GM21367 (cell line): ENCODE results near the gene SYMPK.
"Not testable (repeated sequence)": the region's sequence is repeated elsewhere in the genome, so short reads cannot be mapped to it uniquely, and the experiment has no call there.

Experiments
- ATAC-seq: cut with Tn5 transposase; IDR thresholded peaks from one replicate; pipeline ENCODE4 v1.9.1; 2021; ENCODE audit not compliant: unreplicated experiment

SYMPK gene

DNA sequence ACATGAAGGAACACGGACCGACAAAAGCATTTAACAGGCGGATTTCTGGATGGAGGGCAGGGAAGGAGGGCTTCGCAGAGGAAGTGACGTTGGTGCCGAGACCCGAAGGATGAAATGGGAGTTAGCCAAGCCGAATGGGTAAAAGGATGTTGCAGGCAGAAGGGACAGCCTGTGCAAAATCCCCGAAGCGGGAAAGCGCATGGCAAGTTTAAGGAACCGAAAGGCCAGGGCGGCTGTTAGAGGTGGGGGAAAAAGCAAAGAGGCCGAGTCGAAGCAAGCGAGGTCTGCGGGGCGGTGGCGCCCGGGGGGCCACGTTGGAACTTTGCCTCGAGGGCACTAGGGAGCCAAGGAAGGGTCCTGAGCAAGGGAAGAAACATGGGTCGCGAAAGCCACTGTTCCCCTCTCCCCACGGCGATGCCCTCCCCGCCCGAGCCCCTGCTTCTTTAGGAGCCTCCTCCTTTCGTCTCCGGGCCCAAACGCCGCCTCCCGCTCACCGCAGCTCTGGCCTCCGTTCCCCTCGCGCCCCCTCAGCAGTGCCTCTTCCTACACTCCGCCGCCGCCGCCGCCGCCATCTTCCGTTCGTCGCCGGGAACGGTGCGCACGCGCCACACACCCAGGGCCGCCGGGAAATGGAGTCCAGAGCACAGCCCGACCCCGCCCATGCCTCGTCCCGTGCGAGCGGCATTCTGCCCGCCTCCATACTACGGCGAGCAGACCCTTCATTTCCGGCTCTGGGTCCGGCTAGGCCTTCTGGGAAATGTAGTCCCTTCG lies at the start of gene SYMPK:
Gene SYMPK (minus strand): TSS at position 584 of the 771 bp plus-strand sequence. CDS start 8,652 bp downstream, outside the sequence.
- peak; percentile 77 for ATAC-seq

- ATAC-seq = no peak
These were observed 48.3 kb upstream of the SYMPK start for GRCh38 chr19:45911291-45911690.

- ATAC-seq = no peak
These were observed 46.0 kb upstream of the SYMPK start for GRCh38 chr19:45908956-45909355.

DNA sequence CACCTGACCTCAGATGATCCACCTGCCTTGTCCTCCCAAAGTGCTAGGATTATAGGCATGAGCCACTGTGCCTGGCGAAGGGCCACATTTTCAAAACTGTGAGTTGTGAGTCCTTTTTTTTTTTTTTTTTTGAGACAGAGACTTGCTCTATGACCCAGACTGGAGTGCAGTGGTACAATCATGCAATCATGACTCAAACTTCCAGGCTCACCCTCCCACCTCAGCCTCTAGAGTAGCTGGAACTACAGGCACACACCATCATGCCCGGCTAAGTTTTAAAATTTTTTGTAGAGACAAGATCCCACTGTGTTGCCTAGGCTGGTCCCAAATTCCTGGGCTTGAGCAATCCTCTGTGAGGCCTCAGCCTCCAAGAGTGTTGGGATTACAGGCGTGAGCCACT lies 43.3 kb upstream of the SYMPK start:
- ATAC-seq = no peak

DNA sequence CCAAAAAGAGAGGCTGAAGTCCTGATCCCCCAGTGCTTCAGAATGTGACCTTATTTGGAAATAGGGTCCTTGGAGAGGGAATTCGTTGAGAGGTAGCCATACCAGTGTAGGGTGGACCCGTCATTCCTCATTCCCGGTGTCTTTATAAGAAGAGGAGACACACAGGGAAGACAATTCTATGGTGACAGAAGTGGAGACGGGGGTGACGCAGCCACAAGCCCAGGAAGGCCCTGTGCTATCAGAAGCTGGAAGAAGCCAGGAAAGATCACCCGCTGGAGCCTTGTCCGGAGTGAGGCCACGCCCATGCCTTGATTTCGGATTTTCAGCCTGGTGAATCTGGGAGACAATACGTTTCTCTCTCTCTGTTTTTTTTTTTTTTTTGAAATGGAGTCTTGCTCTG lies 42.1 kb upstream of the SYMPK start:
- no peak for ATAC-seq

GRCh38 chr19:45902651-45903625 lies 40.0 kb upstream of the SYMPK start:
- peak; percentile 76 for ATAC-seq

DNA sequence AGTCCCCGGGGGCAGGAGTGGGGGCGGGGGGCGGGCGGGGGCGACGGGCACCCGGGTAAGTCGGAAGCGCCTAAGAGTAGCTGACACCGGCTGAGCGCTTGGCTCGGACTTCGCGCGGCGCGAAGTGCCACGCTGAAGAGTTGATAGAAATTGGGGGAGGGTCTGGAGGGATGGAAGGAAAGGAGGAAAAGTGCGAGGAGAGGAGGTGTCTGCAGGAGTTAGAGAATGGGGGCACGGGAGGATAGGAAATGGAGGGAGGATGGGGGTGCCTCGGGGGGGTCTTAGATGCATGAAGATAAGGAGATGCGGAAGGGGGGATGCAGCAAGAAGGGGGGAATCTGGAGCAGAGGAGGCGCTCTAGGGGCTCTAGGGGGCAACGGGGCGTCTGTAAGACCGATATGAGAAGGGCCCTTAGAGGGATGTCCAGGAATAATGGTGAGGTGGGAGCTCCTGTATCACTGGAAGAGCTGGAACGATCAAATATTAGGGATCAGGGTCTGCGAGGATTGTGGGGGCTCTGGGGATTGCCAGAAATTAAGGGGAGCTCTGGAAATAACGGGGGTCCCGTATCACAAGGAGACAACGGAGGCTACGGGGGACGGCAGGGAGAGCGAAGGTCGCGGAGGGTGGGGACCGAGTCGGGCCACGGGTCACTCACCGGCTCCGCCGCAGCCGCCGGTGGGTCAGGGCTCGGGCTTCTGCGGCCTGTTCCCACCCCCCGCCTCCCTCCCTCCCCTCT lies 39.1 kb upstream of the SYMPK start, which contains the start of gene MYPOP:
Gene MYPOP (minus strand): TSS at position 702 of the 739 bp plus-strand sequence. CDS start 840 bp downstream, outside the sequence.
- ATAC-seq = no peak

DNA sequence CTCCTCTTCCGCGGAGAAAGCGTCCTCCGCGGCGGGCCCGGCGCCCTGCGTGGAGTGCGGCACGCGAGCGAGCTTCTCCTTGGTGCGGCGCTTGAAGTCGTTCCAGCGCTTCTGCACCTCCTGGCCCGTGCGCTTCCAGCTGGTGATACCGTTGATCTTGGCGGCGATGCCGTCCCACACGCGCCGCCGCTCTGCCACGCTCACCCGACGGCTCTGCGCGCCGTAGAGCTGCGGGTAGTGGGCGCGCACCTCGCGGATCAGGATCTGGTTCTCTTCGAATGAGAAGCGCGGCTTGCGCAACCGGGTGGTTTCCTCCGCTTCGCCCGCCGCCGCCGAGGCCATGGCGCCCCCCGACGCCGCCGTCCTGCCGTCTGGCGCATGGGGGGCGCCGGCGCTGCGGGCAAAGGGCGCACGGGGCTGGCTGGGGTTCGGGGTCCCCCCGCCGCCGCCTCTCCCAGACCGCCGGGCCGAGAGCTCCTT lies 38.5 kb upstream of the SYMPK start:
- no peak for ATAC-seq

GRCh38 chr19:45900738-45901431 lies 37.9 kb upstream of the SYMPK start:
- ATAC-seq = no peak

DNA sequence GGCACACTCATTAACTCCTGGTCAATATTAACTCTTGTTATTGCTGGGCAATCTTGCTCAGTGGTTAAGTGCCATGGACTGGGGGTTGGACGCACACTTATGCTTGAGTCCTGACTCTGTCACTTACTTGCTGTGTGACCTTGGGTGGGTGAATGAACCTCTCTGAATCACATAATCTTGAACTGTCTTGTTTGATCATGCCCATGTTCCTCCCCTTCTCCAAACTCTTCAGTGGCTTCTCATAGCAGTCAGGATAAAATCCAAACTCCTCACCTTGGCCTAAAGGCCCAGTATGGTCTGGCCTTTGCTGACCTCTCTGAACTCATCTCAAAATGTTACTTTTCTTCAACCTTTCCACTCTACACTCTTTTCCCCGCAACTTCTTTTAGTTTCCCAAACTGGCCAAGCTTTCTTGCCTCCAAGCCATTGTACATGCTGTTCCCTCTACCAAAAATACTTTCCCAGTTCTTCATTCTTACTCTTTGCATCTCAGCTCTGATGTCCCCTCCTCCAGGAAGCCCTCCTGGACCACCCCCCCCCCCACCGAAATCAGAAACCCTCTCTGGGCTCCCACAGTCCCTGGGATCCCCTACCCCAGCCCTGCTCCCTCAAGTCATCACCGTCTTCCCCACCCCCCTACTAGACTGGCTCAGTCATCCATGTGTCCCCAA lies 37.1 kb upstream of the SYMPK start:
- no peak for ATAC-seq

- ATAC-seq = no peak
These were observed 36.3 kb upstream of the SYMPK start for GRCh38 chr19:45899253-45899652.

DNA sequence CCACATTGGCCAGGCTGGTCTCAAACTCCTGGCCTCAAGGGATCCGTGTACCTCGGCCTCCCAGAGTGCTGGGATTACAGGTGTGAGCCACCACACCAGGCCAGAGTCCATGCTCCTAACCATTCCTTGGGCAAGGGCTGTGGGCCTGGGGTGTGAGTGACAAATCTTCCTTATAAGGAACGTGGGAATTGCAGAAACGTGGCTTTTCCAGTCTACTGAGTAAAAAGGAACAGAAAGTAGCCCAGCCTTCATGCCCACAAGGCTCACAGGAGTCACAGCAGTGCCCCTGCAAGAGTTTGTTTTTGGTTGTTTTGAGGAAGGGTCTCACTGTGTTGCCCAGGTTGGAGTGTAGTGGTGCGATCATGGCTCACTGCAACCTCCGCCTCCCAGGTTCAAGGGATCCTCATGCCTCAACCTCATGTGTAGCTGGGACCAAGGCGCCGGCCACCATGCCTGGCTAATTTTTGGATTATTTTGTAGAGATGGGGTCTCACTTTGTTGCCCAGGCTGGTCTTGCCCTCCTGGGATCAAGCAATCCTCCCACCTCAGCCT lies 34.4 kb upstream of the SYMPK start:
- no peak for ATAC-seq

DNA sequence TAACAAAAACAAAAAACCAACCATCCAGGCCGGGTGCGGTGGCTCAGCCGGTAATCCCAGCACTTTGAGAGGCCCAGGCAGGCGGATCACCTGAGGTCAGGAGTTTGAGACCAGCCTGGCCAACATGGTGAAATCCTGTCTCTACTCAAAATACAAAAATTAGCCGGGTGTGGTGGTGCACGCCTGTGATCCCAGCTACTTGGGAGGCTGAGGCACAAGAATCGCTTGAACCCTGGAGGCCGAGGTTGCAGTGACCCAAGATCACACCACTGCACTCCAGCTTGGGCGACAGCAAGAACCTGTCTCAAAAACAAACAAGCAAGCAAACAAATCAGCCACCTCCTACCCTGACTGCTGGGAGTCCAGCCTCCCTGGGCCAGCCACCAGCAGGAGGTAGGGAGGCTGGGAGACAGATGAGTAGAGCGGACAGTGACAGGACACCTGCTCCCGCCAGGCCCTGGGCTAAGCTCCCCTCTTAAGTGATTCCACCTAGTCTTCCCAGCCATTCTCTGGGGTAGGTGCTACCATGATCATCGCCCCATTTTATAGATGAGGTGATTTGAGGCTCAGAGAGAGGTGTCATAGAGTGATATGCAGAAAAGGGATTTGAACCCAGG lies 33.1 kb upstream of the SYMPK start:
- ATAC-seq = not testable (repeated sequence)

DNA sequence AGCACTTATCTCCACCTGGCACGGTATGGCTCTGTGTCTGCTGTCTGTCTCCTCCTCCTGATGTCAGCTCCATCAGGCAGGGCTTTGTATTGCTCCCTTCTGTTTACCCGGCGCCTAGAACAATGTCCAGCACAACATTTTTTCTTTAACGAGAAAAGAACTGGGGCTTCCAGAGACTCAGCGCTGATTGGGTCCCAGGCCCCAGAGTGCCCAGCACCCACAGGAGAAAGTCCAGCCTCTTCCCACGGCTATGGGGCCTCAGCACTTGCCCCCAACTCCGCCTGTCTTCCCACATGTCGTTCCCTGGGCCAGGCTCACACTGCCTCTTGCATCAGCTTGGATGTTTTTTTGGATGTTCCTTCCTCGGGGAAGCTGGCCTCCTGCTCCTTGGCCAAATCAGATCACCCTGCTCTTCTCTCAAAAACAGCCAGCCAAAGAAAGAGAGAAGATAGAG lies 32.6 kb upstream of the SYMPK start:
- ATAC-seq = no peak

DNA sequence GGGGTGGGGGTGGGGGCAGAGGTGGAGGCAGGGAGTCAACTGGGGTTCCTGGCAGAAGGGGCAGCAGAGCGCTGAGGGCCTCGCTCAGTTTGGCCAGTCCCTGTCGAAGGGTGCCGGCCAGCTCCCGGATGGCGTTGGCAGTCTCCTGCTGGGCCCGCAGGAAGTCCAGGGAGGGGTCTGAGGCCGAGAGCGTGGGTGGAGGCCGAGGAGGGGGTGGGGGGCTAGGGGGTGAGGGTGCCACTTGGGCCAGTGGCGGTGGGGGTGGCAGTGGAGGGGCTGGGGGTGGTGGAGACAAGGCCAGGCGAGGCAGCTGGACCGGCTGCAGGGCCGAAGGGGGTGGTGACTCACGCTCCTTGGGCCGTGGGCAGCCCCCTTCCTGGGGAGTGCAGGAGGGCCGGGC lies 27.9 kb upstream of the SYMPK start:
- no peak for ATAC-seq

- ATAC-seq = no peak
These were observed 26.4 kb upstream of the SYMPK start for GRCh38 chr19:45889210-45889885.

- ATAC-seq = no peak
These were observed 24.3 kb upstream of the SYMPK start for GRCh38 chr19:45887200-45887710.
